GM19025 (cell line): ENCODE measurements around the gene NOP14.
"Not testable (repeated sequence)": the region's sequence is repeated elsewhere in the genome, so short reads cannot be mapped to it uniquely, and the experiment has no call there.

Experiments used
- ATAC-seq: cut with Tn5 transposase; IDR thresholded peaks from one replicate; pipeline ENCODE4 v1.9.1; 2021; ENCODE audit warnings: mild to moderate bottlenecking, low read depth, moderate library complexity; ENCODE audit not compliant: unreplicated experiment

The NOP14 gene

DNA sequence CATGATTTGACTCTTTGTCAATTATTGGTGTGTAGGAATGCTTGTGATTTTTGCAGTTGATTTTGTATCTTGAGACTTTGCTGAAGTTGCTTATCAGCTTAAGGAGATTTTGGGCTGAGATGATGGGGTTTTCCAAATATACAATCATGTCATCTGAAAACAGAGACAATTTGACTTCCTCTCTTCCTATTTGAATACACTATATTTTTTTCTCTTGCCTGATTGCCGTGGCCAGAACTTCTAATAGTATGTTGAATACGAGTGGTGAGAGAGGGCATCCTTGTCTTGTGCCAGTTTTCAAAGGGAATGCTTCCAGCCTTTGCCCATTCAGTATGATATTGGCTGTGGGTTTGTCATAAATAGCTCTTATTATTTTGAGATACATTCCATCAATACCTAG, 44.9 kb downstream of the NOP14 start:
- not testable (repeated sequence) for ATAC-seq

DNA sequence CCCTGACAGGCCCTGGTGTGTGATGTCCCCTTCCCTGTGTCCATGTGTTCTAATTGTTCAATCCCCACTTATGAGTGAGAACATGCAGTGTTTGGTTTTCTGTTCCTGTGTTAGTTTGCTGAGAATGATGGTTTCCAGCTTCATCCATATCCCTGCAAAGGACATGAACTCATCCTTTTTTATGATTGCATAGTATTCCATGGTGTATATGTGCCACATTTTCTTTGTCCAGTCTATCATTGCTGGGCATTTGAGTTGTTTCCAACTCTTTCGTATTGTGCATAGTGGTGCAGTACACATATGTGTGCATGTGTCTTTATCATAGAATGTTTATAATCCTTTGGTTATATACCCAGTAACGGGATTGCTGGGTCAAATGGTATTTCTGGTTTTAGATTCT, 46.5 kb downstream of the NOP14 start:
- ATAC-seq, result not testable (repeated sequence)

DNA sequence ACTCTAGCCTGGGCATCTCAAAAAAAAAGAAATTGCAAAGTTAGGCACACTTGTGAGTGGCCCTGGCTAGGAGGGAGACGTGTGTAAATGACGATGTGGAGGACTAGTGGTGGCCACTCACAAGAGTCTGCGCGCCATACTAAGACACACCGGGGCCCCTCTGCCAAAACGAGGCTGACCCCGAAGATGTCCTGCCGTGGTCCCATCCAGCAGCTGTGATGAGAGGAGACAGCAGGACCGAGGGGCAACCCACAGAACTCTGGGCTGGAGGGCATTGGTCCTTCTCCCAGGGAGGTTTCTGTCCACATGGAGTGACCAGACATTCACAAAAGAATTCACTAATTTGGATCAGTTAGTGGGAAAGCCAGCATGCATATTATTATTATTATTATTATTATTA, 47.4 kb downstream of the NOP14 start:
- ATAC-seq, result no peak

DNA sequence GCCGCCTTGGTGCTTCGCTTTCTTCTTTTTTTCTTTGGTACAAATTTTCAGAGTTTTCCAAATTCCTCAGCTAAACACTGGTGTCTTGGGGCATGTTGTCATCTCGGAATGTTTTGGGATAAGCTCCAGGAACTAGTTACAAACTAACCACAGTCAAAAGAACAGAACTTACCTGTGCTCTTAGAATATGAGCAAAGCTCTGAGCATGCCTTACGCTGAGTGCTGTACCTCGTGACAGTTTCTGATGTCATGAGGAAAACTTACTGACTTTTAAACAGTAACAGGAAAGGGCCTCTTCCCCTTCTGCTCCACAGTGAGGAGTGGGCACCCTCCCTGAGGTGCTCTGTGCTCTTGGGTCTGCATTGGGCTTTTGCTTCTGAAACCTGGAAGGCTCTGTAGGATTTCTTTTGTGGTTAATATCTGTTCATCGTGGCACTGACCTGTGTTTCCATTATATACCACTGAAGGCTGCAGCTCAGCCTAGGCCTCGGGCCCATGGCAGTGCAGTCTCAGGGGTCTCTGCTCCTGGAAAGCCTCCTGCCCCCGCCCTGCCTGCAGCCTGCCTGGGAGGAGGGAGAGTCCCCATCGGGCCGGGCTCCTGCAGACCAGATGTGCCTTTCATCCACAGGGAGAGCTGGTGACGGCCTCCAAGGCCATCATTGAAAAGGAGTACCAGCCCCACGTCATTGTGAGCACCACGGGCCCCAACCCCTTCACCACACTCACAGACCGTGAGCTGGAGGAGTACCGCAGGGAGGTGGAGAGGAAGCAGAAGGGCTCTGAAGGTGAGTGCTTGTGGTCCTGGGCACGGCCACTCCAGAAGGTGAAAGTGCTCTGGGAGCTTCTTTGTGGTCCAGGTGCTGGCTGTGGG, 48.7 kb downstream of the NOP14 start:
- ATAC-seq, result no peak

DNA sequence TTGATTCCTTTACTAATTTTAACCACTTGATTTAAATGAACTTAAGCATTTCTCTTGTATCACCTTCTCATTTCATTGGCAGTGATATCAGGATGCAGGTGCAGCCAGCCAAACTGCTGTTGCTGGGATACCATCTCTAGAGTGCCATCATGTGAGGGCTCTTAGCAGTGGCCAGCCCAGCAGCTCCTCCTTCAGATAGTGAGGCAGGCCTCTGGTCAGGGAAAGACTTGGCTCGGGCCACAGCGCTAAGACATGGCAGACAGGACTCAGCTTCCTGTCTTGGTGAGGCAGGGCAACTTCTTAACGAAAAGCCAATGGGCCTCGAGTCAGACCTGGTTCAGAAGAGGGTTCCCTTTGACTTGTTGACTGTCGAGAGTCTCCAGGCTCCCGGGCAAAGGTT, 50.0 kb downstream of the NOP14 start:
- ATAC-seq, result no peak

DNA sequence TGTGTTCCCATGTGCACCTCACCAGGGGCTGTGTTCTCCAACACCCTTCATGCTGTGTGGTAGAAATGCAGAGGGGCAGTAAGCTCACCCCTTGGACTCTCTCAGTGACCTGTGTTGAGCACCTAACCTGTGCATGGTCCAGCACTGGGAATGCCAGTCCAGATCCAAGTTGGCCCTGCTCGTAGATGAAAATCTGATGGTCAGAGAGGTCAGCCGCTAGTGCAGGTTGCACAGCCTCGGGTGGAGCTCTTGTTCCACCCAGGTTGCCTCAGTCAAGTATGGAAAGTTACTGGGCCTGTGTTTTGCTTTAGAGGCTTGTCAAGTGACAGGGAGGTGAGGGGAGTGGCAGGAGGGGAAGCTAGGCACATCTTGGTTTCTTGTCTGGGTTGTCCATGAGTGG, 51.3 kb downstream of the NOP14 start:
- ATAC-seq, result no peak

DNA sequence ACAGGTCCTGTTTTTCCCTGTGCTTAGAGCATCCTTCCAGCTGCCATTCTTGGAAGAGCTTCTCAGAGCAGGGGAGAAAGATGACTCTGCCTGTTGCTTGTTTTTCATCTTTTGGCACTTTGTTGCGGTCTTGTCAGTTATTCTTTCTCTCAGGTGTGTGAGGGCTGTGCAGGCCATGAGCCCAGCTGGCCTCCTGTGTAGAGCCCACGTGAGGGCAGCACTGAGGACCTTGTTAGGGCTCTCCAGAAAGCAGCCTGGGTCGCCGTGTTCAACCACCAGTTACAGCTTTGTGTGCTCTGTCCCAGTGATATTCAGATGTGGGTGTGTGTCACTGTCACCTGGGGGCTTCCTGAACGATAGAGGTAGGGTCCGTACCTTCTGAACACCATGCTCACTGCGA, 52.8 kb downstream of the NOP14 start:
- no peak for ATAC-seq

DNA sequence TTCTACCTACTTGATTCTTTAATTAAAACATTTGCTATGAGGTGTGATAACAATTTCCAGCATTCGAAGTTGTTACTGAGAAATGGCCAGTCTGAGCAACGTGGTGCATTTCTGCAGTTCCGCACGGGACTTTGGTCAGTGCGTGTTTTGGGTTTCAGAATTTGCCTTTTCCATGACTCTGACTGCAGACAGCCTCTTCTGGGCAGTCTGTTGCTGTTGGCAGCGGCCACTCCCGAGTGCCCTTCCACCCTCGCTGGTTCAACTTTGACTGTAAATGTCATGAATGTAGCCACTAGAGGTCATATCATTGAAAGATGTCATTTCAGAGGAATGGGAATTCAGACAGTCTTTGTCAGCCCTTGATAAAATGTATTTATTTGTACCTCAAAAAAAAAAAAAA, 53.6 kb downstream of the NOP14 start:
- no peak for ATAC-seq

DNA sequence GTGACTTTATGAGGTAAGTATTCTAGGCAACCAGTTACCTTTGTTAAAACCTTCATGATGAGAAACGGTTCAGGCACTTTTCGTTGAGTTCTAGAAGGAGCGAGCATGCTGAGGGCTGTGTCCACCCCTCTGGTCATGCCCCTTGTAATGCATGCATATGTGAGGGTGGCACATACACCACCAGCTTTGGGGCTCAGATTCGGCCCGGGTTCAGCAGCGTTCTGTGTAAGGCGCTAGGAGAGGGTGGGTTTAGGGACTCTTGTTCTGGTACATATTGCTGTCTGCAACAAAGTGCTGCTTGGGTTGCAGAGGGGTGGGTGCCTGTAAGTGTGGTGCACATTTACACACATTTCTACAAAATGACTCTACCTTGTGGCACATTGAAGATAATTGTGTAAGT, 54.5 kb downstream of the NOP14 start:
- ATAC-seq, result no peak

DNA sequence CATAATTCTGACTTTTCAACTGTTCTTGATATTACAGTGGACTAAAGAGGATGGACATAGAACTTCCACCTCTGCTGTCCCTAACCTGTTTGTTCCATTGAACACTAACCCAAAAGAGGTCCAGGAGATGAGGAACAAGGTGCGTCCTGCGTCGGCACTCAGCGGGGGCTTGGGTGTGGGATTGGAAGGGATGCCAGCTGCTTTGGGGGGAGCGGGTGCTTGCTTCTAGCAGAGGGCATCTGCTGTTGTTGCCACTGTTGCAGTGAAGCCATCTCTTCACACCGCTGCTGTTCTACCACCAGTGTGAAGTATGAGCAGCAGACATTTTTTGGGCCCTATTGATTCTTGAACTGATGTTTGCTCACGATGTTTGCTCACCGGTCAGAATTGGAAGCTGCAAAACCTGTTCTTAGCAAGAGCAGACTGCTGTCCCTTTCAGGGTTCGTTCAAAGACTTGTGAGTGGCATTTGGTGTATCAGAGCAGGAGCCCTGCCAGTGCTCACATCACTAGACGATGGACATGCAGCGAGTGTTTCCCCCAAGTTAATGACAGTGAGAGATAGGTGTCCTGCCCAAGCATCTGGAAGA, 55.4 kb downstream of the NOP14 start:
- ATAC-seq, result no peak

DNA sequence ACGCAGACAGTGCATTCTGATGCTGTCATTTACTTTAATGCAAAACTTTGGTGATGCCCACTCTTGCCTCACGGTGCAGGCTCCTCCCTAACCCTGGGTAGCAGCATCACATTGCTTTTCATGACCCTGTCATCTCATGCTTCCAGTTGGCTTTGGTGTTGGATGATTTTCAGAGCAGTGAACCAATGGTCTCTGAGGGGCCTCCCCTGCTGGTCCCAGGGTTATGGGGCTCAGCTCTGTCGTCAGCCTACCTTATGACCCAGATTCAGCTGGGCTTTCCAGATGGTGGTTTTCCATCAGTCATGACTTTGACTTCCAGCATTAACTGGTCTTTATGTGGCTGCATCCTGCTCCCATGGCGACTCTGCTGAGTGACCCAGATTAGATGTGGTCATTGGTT, 56.0 kb downstream of the NOP14 start:
- ATAC-seq, result no peak

DNA sequence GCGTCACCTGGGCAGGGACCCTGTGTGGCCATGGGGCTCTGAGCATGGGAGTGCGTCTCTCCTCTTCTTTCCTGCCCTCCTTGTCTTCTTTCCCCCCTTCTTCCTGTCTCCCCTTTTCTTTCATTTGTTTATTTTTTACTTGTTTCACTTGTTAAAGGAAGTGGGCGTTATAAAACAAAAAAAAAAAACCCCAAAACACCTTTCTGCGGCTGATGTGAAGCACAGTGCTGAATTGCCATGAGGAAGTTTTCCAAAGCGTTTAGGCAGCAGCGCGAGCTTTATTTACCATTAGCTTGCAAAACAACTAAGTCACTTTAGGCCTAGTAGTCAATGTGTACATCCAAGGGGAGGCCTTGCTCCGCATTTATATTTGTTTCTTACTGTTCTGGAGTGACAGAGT, 57.0 kb downstream of the NOP14 start:
- ATAC-seq, result no peak

DNA sequence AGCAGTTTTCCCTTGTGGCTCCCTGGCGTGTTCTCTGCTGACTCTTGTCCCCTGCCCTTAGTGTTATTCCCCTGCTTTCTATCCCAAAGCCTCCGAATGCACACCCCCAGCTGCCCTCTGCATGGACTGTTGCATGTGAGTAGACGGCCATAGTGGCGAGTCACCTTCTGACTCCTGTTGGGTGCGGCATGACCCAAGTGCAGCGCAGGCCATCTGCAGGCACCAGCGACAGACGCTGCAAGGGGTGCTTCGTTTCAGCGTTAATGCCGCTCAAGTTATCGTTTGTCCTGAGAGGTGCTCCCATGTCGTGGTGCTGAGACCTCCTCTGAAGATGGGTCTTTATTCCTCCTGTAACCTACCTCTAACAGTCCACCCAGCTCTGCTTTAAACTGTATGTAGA, 57.7 kb downstream of the NOP14 start:
- ATAC-seq, result no peak

DNA sequence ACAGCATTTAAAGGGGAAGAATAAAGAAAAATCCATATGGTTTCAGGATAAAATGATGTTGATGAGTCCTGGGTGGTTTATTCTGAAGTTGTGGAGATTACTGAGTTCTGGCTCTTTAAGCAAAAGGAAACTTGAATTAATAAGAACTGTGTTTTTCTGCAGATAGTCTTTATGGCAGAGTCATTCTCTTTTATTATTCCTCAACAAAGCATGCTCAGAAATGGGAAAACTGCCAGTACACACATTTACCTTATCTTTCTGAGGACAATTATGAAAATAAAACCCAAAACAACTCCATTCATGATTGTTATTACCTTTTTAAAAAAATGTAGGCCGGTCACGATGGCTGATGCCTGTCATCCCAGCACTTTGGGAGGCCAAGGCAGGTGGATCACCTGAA, 61.1 kb downstream of the NOP14 start:
- no peak for ATAC-seq

DNA sequence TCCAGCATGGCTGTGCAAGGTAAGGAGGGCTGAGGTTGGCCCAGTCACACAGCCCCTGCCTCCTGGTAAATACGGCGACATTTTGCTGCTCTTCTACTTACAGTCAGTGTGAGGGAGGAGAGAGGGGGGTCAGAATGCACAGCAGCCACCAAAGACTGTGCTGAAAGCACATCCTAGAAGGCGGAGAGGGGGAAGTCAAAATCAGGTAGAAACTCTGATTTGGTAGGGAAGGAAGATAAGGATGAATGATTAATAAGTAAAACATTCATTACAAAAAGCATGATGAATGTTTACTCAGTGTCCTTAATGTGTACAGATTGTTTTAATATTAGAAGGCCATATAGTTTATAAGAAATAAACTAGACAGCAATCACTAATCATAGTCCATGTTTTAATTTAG, 62.0 kb downstream of the NOP14 start:
- no peak for ATAC-seq

DNA sequence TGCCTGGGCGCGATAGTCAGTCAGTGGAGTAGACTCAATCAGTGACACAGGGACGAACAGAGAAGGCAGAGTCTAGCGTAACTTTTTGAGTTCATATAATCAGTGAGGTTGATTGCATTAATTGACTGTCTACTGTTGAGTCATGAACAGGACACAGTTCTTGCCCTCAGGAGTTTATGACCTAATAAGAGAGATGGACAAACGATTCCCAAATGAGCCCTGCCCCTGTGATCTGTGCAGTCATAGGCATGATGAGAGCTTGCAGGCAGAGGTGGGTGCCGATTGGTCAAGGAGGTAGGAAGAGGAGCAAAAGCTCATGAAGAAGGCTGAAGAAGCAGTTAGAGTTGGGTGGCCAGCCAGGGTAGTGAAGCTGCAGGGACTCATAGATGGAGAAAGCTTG, 62.5 kb downstream of the NOP14 start:
- no peak for ATAC-seq

DNA sequence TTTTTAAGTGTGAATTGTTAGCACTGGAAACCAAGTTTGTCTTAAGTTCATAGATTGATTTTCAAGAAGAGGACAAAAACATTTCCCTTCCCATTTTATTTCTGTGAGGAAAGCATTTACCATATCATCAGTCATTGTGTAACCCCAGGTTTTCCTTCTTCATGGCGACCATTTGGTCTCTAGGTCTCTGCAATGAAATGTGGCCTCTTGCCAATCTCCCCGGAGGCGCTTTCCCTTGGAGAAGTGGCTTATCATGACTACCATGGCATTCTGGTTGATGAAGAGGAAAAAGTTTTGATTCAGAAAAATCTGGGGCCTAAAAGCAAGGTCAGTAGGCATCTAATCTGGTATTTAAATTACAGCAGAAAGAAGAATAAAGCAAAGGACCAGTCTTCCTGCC, 65.2 kb downstream of the NOP14 start:
- ATAC-seq, result no peak

DNA sequence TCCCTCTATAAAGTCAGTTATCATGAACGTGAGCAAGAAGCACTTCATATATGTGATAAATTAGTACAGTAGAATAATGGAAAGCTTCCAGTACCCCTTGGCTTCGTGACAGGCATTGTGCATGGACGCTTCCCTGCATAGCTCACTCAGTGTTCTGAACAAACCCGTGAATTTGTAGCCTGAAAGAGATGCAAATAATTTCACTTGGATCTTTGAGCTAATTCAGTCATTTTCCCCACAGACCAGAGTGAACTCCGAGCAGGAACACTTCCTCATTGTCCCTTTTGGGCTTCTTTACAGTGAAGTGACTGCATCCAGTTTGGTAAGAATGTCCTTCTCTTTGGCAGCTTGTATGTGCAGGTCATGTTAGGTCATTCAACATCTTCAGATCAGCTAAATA, 69.4 kb downstream of the NOP14 start:
- ATAC-seq, result no peak

DNA sequence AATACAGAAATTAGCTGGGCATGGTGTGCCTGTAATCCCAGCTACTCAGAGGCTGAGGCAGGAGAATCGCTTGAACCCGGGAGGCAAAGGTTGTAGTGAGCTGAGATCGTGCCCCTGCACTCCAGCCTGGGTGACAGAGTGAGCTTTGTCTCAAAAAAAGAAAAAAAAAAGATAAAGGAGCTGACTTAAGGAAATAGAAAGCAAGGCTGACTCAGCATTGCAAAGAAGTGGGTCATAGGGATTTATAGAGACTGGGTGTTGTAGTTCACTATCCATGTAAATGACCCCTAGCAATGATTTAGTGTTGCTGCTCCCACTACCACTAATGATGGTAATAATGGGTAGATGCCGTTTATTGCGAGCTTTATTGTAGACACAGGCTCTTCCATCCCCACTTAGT, 71.9 kb downstream of the NOP14 start:
- no peak for ATAC-seq

DNA sequence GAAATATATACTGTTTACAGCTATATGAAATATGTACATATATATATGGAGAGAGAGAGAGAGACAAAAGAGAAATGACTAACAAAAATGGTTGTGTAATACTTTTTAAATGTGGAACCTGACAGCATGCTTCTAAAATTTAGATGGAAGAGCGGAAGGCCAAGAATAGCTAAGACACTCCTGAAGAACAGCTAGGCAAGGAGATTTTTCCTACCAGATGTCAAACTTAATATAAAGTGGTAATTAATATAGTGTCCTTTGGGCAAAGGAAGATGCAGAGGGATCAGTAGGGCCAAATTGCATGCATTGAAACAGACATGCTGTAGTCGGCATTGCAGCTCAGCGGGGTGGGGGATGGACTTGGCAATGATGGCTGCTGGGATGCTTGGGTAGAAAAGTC, 74.3 kb downstream of the NOP14 start:
- no peak for ATAC-seq
